Small intestine (tissue), 7 donors: ENCODE data around the gene MMP14. TPM values are rescaled to one million over a fixed set of nuclear protein-coding genes. Genes with fewer than 3 reads are reported as not detected.

Experiments
- DNase-seq, 2 donors: peaks; one replicate each; pipeline versions ENCODE4 v3.0.0 to v3.0.0-alpha.2; 2013
- FAIRE-seq: peaks from 2 replicates; lab custom pipeline; 2012; peaks lifted over from hg19 to GRCh38; lab: Jason Lieb, UNC
- H3K27ac ChIP-seq, 3 donors: one replicate each; pipeline ENCODE4 v1.5.1; 2013; ENCODE audit warnings: low read length in 2 of 3, mild to moderate bottlenecking in 2 of 3, control low read depth in 1 of 3, inconsistent platforms in 1 of 3, low read depth in 1 of 3, moderate library complexity in 1 of 3
- H3K27me3 ChIP-seq, 3 donors: one replicate each; pipeline ENCODE4 v1.6.1; 2013; ENCODE audit warnings: low read length in 3 of 3, inconsistent platforms in 1 of 3; ENCODE audit not compliant: control insufficient read depth in 3 of 3, insufficient read depth in 3 of 3
- H3K36me3 ChIP-seq, 3 donors: one replicate each; pipeline ENCODE4 v1.6.1; 2013; ENCODE audit warnings: low read length in 3 of 3, inconsistent platforms in 1 of 3, low read depth in 1 of 3, mild to moderate bottlenecking in 1 of 3, moderate library complexity in 1 of 3; ENCODE audit not compliant: control insufficient read depth in 3 of 3, insufficient read depth in 2 of 3
- H3K4me1 ChIP-seq, 3 donors: one replicate each; pipeline ENCODE4 v1.6.1; 2013; ENCODE audit warnings: low read length in 2 of 3, inconsistent platforms in 1 of 3, low read depth in 1 of 3, mild to moderate bottlenecking in 1 of 3, moderate library complexity in 1 of 3; ENCODE audit not compliant: control insufficient read depth in 3 of 3, insufficient read depth in 2 of 3
- H3K4me3 ChIP-seq, 3 donors: one replicate each; pipeline ENCODE4 v1.5.1; 2013; ENCODE audit warnings: low read length in 3 of 3, control low read depth in 1 of 3, inconsistent platforms in 1 of 3, low read depth in 1 of 3, mild to moderate bottlenecking in 1 of 3, moderate library complexity in 1 of 3
- H3K9me3 ChIP-seq, 2 donors: one replicate each; pipeline ENCODE4 v1.6.1; 2013; ENCODE audit warnings: low read depth in 1 of 2, low read length in 1 of 2; ENCODE audit not compliant: control insufficient read depth in 2 of 2, insufficient read depth in 1 of 2
- WGBS, 3 donors: extraction: QIAGEN DNeasy Blood & Tissue Kit; methylation state at CpG; one replicate each; pipeline ENCODE4 v1.1.7; 2013; 5-methylcytosine and 5-hydroxymethylcytosine counted together
- polyA plus RNA-seq, 4 donors: library from polyadenylated mRNA; stranded (reverse) in 3 of 4; unstranded in 1 of 4; fragments of 200-250 nt in 3 of 4; fragments of 120-200 nt in 1 of 4; gene quantifications; one replicate each; pipeline versions ENCODE4 v1.2.1 to v1.2.3, GENCODE V29; 2013
- donor health status: healthy with polysubstance abuse.
- donor health status: control.
- donor health status: control.
- donor health status: Bipolar disorder and iron deficiency.
- donor health status: healthy.

MMP14 gene
- polyA plus RNA-seq, 4 donors = 6.9 to 105 (median 58.2) TPM

GRCh38 chr14:22893706-22894105 lies 57.3 kb downstream of the MMP14 start:
- Histone ChIP-seq H3K4me1 (peaks cover 0 to 7% (median 0%) of the 10 kb centered on the region in 3 donors), H3K36me3 (peaks cover 0 to 2% (median 0%) of the 10 kb centered on the region in 3 donors), H3K27me3 (no peaks in the 10 kb centered on the region), H3K9me3 (no peaks in the 10 kb centered on the region), H3K4me3 (no peak overlapping the region), H3K27ac (no peak overlapping the region)
- WGBS, 3 donors = 94 to 96% (median 95%) methylated on average over 4 of the region's 4 CpGs
- no peak for FAIRE-seq
- no peak for DNase-seq

DNA sequence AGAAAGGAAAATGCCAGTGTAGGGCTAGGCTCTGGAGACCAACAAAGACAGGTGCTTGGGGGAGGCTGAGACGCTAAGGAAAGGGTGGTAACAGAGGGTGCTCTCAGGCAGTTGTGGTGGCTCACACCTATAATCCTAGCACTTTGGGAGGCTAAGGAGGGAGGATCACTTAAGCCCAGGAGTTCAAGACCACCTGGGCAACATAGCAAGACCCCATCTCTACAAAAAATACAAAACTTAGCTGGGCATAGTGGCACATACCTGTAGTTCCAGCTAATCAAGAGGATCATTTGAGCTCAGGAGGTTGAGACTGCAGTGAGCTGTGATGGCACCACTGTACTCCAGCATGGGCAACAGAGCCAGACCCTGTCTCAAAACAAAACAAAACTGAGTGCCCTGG lies 59.0 kb downstream of the MMP14 start:
- no peak for DNase-seq
- no peak overlapping the region for H3K27ac ChIP-seq
- no peak overlapping the region for H3K4me3 ChIP-seq
- peaks cover 0 to 9% (median 0%) of the 10 kb centered on the region in 3 donors for H3K36me3 ChIP-seq
- 93 to 100% (median 94%) methylated on average over 1 of the region's 1 CpG for WGBS, 3 donors
- peaks cover 0 to 7% (median 3%) of the 10 kb centered on the region in 3 donors for H3K4me1 ChIP-seq
- H3K9me3 ChIP-seq = no peaks in the 10 kb centered on the region
- H3K27me3 ChIP-seq = no peaks in the 10 kb centered on the region
- FAIRE-seq = no peak

DNA sequence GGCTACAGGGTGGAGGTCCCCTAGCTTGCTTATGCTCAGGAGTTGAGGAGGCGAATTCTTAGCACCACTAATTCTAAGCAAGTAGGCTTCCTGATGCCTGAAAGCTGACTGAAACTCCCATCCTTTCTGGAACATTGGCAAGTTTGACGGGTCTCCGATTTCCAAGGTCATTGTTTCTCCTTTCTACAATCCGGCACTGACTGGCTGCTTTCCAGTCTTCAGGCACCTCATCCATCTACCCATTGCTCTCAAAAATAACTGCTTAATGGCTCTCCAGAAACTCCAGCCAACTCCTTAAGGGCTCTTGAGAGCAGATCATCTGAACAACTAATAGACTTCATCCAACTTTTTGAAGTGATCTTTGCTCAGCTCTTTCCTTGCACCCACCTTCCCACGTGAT lies 60.0 kb downstream of the MMP14 start:
- Histone ChIP-seq H3K9me3 (no peaks in the 10 kb centered on the region), H3K4me3 (no peak overlapping the region), H3K4me1 (peaks cover 0 to 7% (median 3%) of the 10 kb centered on the region in 3 donors), H3K27me3 (no peaks in the 10 kb centered on the region), H3K36me3 (peaks cover 2 to 16% (median 5%) of the 10 kb centered on the region in 3 donors), H3K27ac (no peak overlapping the region)
- DNase-seq = no peak
- 61 to 74% (median 67%) methylated on average over 5 of the region's 5 CpGs for WGBS, 3 donors
- FAIRE-seq = no peak

GRCh38 chr14:22896760-22897159 lies 60.4 kb downstream of the MMP14 start:
- no peak for DNase-seq
- H3K27me3 ChIP-seq = no peaks in the 10 kb centered on the region
- WGBS, 3 donors = 79 to 80% (median 80%) methylated on average over 3 of the region's 3 CpGs

GRCh38 chr14:22897357-22897756 lies 61.0 kb downstream of the MMP14 start:
- H3K27ac ChIP-seq = peak overlapping the region in 1 of 3 donors; percentile 7
- WGBS, 3 donors = 93 to 95% (median 93%) methylated on average over 1 of the region's 1 CpG
- DNase-seq = peak in 1 of 2 donors; percentile 30
- H3K27me3 ChIP-seq = no peaks in the 10 kb centered on the region
- peaks cover 8 to 25% (median 12%) of the 10 kb centered on the region in 3 donors for H3K36me3 ChIP-seq
- H3K4me1 ChIP-seq = peaks cover 0 to 7% (median 3%) of the 10 kb centered on the region in 3 donors
- no peaks in the 10 kb centered on the region for H3K9me3 ChIP-seq
- FAIRE-seq = no peak
- no peak overlapping the region for H3K4me3 ChIP-seq

More at GRCh38 chr14:22896760-22897159, 60.4 kb downstream of the MMP14 start:
- no peak for FAIRE-seq
- peak overlapping the region in 1 of 3 donors; percentile 13 for H3K27ac ChIP-seq
- peaks cover 6 to 20% (median 8%) of the 10 kb centered on the region in 3 donors for H3K36me3 ChIP-seq
- H3K4me1 ChIP-seq = peaks cover 0 to 7% (median 3%) of the 10 kb centered on the region in 3 donors
- H3K9me3 ChIP-seq = no peaks in the 10 kb centered on the region
- no peak overlapping the region for H3K4me3 ChIP-seq

Other genes with a start within 250 kb of the MMP14 start
- 100 to 1,000 TPM; 147 to 313 (median 225) TPM for gene DAD1, start 247.4 kb upstream of the MMP14 start, polyA plus RNA-seq
- gene ABHD4, start 238.3 kb upstream of the MMP14 start, polyA plus RNA-seq = 10 to 100 TPM; 11.5 to 38.7 (median 26.6) TPM
- not detected for gene OR6J1, start 192.2 kb upstream of the MMP14 start, polyA plus RNA-seq
- gene OXA1L, start 69.9 kb upstream of the MMP14 start, polyA plus RNA-seq = 100 to 1,000 TPM; 101 to 128 (median 117) TPM
- 100 to 1,000 TPM in 3 of 4 donors, 10 to 100 TPM in 1; 52.9 to 697 (median 287) TPM for gene SLC7A7, start 21.1 kb upstream of the MMP14 start, polyA plus RNA-seq
- 100 to 1,000 TPM; 106 to 164 (median 132) TPM for gene MRPL52, start 6.7 kb upstream of the MMP14 start, polyA plus RNA-seq
- gene LRP10, start 35.2 kb downstream of the MMP14 start, polyA plus RNA-seq = 100 to 1,000 TPM in 1 of 4 donors, 10 to 100 TPM in 3; 19.7 to 107 (median 57.8) TPM
- gene REM2, start 46.6 kb downstream of the MMP14 start, polyA plus RNA-seq = 1 to 10 TPM in 1 of 4 donors, under 1 TPM in 3; 0.45 to 1.1 (median 0.85) TPM
- 10 to 100 TPM; 35.8 to 77.8 (median 39.1) TPM for gene RBM23, start 82.6 kb downstream of the MMP14 start, polyA plus RNA-seq
- gene PRMT5, start 92.8 kb downstream of the MMP14 start, polyA plus RNA-seq = 10 to 100 TPM; 13.4 to 58.7 (median 36.4) TPM
- gene HAUS4, start 120.5 kb downstream of the MMP14 start, polyA plus RNA-seq = 10 to 100 TPM; 34.0 to 59.6 (median 51.4) TPM
- 10 to 100 TPM in 2 of 4 donors, 1 to 10 TPM in 1, under 1 TPM in 1; 0.45 to 18.9 (median 8.5) TPM for gene AJUBA, start 146.0 kb downstream of the MMP14 start, polyA plus RNA-seq
- gene C14orf93, start 173.6 kb downstream of the MMP14 start, polyA plus RNA-seq = 10 to 100 TPM in 1 of 4 donors, 1 to 10 TPM in 3; 4.9 to 17.0 (median 7.9) TPM
- 100 to 1,000 TPM in 1 of 4 donors, 10 to 100 TPM in 3; 84.0 to 166 (median 92.8) TPM for gene PSMB5, start 198.3 kb downstream of the MMP14 start, polyA plus RNA-seq
- gene PSMB11, start 205.6 kb downstream of the MMP14 start, polyA plus RNA-seq = not detected
- gene CDH24, start 220.9 kb downstream of the MMP14 start, polyA plus RNA-seq = 1 to 10 TPM in 2 of 4 donors, under 1 TPM in 2; 0.22 to 4.3 (median 2.5) TPM